Activated T-cell treated with anti-CD3 and anti-CD28 coated beads for 48 hours (primary cell): ENCODE data around the gene GK.
"Not testable (repeated sequence)": the region's sequence is repeated elsewhere in the genome, so short reads cannot be mapped to it uniquely, and the experiment has no call there.

Experiments
- DNase-seq: peaks from one replicate; pipeline ENCODE4 v3.0.0-alpha.2; 2020; ENCODE audit warnings: low read depth

The GK gene

GRCh38 chrX:30654386-30654785 is 1.2 kb downstream of the GK start:
- not testable (repeated sequence) for DNase-seq

- no peak for DNase-seq
Observed at GRCh38 chrX:30654989-30655607, 1.9 kb downstream of the GK start.

GRCh38 chrX:30655991-30656390 is 2.8 kb downstream of the GK start:
- DNase-seq: no peak

- no peak for DNase-seq
Observed at GRCh38 chrX:30657196-30658161, 4.3 kb downstream of the GK start.

DNA sequence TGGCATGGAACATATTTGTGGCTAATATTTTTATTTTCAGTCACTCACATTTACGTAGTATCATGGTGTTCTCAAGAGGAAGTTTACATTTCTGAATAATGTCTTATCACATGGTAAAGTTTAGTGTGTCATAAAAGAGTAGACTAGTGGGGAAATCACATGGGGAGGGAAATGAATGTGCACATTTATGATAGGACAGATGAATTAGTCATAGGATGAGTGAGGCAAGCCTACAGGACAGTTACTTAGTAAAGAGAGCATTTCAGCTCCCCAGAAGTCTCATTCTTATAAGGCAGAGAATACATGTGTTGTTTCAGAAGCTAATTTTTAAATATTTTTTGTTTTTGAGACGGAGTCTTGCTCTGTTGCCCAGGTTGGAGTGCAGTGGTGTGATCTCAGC is 6.2 kb downstream of the GK start:
- DNase-seq: no peak

- DNase-seq: no peak
Observed at GRCh38 chrX:30661228-30661627, 8.0 kb downstream of the GK start.

GRCh38 chrX:30663322-30663721 is 10.1 kb downstream of the GK start:
- DNase-seq: no peak

DNA sequence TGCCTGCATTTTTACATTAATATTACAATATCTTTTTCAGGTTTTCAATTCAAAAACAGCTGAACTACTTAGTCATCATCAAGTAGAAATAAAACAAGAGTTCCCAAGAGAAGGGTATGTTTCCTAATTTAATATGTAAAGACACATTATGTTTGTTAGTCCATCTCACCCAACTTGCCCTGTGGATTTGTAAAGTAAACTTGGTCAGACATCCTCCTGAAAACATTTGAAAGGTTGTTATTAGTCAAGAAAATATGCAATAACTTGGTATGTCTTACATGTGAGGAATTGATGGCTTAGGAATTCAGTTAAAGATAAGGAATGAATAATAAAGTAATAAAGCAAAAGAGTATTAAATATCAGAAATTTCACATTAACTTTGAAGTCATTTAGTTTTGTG is 12.2 kb downstream of the GK start:
- DNase-seq: no peak

- no peak for DNase-seq
Observed at GRCh38 chrX:30666094-30666493, 12.9 kb downstream of the GK start.

- no peak for DNase-seq
Observed at GRCh38 chrX:30668581-30668980, 15.4 kb downstream of the GK start.

DNA sequence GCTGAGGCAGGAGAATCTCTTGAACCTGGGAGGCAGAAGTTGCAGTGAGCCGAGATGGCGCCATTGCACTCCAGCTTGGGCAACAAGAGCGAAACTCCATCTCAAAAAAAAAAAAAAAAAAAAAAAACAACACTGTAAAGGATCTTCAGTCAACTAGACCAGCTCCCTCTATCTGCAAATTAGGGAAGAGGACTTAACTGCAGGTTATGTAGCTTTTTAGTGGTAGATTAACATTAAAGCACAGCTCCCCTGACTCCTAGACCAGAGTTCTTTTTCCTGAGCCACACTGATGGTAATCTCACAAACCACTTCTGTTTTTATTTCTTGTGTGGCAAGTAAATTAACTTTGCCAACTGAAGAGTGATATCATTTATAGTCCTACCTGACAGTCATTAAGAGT is 18.0 kb downstream of the GK start:
- DNase-seq: not testable (repeated sequence)

- DNase-seq: no peak
Observed at GRCh38 chrX:30673127-30673796, 20.0 kb downstream of the GK start.

DNA sequence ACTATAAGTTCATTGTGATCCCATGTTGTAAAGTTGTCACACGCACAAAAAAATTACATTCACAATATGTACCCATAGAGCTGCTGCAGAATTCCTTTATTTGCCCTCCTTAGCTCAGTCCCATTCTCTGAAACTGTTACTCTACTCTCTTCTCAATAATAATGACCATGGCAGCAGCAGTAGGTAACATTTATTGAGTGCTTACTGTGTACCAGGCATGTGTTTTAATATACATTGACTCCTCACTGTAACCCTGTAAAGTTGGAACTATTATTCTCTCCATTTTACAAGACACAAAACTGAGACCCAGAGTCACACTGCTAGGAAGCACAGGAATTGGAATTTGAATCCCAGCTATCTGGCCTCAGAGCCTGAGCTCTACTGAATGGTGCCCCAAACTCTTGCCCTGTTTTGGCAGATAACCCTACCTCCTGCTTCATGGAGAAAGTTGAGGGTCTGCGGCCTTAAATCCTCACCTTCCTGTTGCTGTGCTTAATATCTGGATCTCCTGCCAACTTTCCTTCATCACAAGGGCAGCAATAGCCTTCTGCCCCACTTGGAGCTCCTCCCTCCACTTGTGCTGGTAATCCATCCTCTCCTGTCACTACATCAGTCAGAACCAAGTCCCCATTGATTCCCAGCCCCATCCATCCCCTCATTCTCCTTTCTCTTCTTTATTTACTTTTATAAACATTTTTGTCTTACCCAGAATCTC is 20.8 kb downstream of the GK start:
- no peak for DNase-seq

- DNase-seq: no peak
Observed at GRCh38 chrX:30674799-30675198, 21.6 kb downstream of the GK start.

GRCh38 chrX:30679369-30679768 is 26.1 kb downstream of the GK start:
- no peak for DNase-seq

DNA sequence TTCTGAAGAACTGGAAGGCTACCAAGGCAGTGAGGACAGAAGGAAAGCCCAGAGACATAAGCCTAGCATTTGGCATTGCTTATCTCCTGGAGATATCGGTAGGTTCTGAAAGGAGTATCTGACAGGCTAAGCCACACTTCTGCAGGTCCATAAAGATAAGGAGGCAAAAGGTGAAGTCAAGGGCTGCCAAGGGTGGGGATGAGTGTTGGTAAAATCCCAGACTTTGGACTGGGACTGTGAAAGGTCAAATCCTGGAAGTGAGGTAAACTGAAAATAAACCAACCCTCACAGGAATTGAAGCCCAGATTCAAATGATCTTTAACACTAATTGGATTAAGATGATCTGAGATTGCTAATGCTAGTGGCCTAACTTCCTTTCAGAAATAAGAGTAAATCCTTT is 27.4 kb downstream of the GK start:
- DNase-seq: no peak

DNA sequence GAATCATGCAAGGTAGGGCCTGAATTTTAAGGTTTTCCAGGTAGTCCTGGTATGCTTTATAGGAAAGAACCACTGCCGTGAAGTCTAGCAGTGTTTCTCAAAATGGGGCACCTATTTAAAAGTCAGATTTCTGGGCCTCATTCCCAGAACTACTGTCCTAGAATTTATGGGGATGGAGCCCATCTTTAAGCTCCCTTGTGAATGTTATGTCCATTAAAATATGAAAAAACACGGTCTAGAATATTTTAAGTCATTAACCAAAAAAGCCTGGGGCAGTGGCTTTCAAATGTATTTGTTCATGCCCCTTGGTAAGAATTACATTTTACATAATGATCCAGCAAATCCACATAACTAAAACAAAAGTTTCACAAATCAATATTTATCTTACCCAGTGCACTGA is 35.4 kb downstream of the GK start:
- DNase-seq: no peak

- no peak for DNase-seq
Observed at GRCh38 chrX:30689116-30689515, 35.9 kb downstream of the GK start.

DNA sequence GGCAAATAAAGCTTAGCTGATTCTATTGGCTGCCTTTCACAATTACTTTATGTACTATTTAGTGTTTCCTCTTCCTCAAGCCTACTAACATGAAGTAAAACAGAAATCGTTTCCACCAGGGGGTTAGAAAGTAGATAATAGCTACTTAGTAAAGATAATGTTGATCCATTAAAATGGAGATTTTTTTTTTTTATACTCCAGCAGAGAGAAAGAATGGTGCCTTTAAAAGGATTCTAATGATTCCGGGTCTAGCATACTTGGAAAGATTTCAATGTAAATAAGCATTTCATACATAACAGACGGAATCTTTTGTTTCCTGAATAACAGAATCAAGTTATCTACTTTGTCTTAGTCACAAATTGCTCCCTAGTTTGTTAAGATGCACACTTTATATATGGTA is 37.1 kb downstream of the GK start:
- DNase-seq: no peak

DNA sequence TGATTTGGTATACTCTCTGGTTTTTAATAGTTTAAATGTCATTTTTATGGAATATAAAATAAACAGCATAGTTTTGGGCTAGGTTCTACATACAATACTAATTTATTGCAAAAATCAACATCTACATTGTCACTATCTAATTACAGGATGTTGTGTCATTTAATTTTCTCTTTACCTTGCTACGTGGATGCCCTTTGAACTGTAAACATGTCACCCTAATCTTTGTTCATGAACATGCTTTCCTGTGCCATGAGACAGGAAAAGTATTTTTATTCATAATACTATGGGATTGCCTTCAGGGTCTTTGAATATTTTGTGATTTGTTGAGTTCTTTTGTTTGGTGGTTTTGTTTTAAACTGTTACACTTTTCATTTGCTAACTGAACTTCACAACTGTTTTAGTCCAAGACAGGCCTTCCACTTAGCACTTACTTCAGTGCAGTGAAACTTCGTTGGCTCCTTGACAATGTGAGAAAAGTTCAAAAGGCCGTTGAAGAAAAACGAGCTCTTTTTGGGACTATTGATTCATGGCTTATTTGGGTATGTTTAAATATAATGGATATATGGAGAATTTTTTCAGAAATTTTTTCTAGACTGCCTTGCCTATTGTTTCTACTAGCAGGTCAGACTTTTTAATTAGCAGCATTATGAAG is 40.9 kb downstream of the GK start:
- no peak for DNase-seq

DNA sequence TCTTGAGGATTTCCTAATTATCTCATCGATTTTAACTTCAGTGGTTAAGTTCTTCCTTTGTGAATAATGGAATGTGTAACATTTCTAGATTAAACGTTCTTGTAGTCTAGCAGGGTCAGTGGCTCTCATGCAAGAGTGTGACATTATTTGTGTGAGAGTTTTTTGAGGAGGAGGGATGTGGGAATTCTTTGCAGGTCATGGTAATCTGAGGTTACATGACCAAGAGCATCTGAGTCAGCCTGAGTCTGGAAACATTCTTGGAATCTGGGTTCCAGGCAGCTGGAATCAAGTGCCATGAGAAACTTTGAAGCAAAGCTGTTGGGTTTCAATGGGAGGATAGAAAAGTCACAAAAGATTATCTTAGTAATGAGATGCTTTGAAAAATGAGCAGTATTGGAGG is 49.5 kb downstream of the GK start:
- no peak for DNase-seq
